GM12873 (cell line): ENCODE measurements around the gene SH2B3.

Experiments
- TF ChIP-seq, protein P1 (sequence below): IDR thresholded peaks from 2 replicates; pipeline ENCODE4 v1.5.1; 2012; ENCODE audit warnings: low read depth, mild to moderate bottlenecking, moderate library complexity, low read length, control low read depth; ENCODE audit not compliant: insufficient read depth; ENCODE audit errors: missing control alignments

SH2B3 gene

GRCh38 chr12:111482462-111482861 is 76.7 kb downstream of the SH2B3 start:
- TF ChIP-seq, protein P1, sequence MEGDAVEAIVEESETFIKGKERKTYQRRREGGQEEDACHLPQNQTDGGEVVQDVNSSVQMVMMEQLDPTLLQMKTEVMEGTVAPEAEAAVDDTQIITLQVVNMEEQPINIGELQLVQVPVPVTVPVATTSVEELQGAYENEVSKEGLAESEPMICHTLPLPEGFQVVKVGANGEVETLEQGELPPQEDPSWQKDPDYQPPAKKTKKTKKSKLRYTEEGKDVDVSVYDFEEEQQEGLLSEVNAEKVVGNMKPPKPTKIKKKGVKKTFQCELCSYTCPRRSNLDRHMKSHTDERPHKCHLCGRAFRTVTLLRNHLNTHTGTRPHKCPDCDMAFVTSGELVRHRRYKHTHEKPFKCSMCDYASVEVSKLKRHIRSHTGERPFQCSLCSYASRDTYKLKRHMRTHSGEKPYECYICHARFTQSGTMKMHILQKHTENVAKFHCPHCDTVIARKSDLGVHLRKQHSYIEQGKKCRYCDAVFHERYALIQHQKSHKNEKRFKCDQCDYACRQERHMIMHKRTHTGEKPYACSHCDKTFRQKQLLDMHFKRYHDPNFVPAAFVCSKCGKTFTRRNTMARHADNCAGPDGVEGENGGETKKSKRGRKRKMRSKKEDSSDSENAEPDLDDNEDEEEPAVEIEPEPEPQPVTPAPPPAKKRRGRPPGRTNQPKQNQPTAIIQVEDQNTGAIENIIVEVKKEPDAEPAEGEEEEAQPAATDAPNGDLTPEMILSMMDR, result peak; percentile 32

- TF ChIP-seq, protein P1, result no peak
Measured at GRCh38 chr12:111488271-111488670, 82.5 kb downstream of the SH2B3 start.

DNA sequence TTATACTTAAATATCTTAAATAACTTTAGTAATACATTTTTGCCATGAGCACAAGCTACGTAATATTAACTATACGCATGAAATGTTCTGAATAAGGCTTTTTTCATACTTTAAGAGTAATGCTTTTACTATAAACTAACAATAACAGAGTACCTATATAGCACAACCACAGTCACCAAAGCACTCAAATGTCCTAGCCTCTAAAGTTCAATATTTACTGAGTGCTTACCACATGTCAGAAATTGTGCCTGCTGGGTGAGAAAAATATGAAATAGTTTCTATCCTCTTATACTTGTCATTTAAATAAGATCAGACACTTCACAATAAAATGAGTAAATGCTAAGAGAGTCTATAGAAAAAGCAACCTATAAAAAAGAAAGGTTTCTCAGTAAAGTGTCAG is 83.1 kb downstream of the SH2B3 start:
- TF ChIP-seq, protein P1, result no peak

- TF ChIP-seq, protein P1, result no peak
Measured at GRCh38 chr12:111494676-111495075, 89.0 kb downstream of the SH2B3 start.
